ENCODE data around the gene ZDHHC18.

DNA sequence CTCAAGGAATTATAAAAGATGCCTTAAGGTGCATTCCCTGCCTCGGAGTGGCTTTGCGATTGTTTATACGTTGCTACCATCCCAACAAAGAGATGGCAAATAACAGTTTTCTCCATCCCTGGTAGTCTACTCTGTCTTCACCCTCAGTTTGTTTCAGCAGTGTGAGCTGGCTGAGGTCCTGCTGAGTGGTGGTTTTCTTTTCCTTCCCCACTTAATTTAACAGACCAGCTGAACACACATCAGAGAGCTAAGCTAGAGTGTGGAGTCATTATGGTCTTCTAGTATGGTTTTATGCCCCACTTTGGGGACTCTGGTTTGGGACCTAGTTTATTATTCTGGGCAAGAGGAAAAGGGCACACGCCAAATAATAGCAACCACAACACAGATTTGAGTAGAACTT, 36.6 kb upstream of the ZDHHC18 start:
- TF ChIP-seq, protein P1, sequence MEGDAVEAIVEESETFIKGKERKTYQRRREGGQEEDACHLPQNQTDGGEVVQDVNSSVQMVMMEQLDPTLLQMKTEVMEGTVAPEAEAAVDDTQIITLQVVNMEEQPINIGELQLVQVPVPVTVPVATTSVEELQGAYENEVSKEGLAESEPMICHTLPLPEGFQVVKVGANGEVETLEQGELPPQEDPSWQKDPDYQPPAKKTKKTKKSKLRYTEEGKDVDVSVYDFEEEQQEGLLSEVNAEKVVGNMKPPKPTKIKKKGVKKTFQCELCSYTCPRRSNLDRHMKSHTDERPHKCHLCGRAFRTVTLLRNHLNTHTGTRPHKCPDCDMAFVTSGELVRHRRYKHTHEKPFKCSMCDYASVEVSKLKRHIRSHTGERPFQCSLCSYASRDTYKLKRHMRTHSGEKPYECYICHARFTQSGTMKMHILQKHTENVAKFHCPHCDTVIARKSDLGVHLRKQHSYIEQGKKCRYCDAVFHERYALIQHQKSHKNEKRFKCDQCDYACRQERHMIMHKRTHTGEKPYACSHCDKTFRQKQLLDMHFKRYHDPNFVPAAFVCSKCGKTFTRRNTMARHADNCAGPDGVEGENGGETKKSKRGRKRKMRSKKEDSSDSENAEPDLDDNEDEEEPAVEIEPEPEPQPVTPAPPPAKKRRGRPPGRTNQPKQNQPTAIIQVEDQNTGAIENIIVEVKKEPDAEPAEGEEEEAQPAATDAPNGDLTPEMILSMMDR (conservative IDR thresholded peaks at IDR 0.05; ENCODE audit: low read length) = no peak
- TF ChIP-seq EZH2phosphoT487 (IDR thresholded peaks at IDR 0.05; ENCODE audit: borderline replicate concordance, low read depth, low read length) = no peak

Measured in OCI-LY7 (cell line).